ENCODE results near the gene KCNN1.

The KCNN1 gene

GRCh38 chr19:17922138-17922537 lies 44.8 kb upstream of the KCNN1 start:
- no peak overlapping the region for H3K9ac ChIP-seq (ENCODE audit: low read depth, low read length, poor library complexity)
- H3K4me2 ChIP-seq (ENCODE audit: insufficient read depth, low read length, poor library complexity, severe bottlenecking) = no peak overlapping the region
- no peak overlapping the region for H4K8ac ChIP-seq (ENCODE audit: low read depth, low read length)
- no peak overlapping the region for H3K4ac ChIP-seq (ENCODE audit: low read length)
- no peak overlapping the region for H2BK12ac ChIP-seq (ENCODE audit: low read length)
- no peak overlapping the region for H2AK5ac ChIP-seq (ENCODE audit: low read depth, low read length)
- no peak overlapping the region for H2BK120ac ChIP-seq (ENCODE audit: low read depth, low read length)
- no peak overlapping the region for H2BK15ac ChIP-seq (ENCODE audit: low read length)
- H3K4me1 ChIP-seq (ENCODE audit: control insufficient read depth in 2 of 2, insufficient read depth in 1 of 2, low read depth in 1 of 2, low read length in 2 of 2) = no peaks in the 10 kb centered on the region
- no peaks in the 10 kb centered on the region for H3K36me3 ChIP-seq (replicated peaks in 1 of 2; ENCODE audit: control insufficient read depth in 2 of 2, insufficient read depth in 2 of 2, low read length in 2 of 2)
- H3K18ac ChIP-seq (ENCODE audit: low read length) = no peak overlapping the region
- no peaks in the 10 kb centered on the region for H3K27me3 ChIP-seq (ENCODE audit: control insufficient read depth in 3 of 3, insufficient read depth in 3 of 3, low read depth in 1 of 3, low read length in 3 of 3)
- no peak overlapping the region for H2BK5ac ChIP-seq (ENCODE audit: low read length)
- H2AFZ ChIP-seq (ENCODE audit: low read length) = no peak overlapping the region
- H3K27ac ChIP-seq (replicated peaks; ENCODE audit: low read length) = no peak overlapping the region
- peaks cover 0 to 3% of the 10 kb centered on the region in 2 donors for H3K9me3 ChIP-seq (replicated peaks in 1 of 2; ENCODE audit: control insufficient read depth in 2 of 2, insufficient read depth in 1 of 2, low read depth in 1 of 2, low read length in 2 of 2)
- no peak overlapping the region for H3K4me3 ChIP-seq (ENCODE audit: low read length in 2 of 2)
- no CpG with 5 or more reads among the region's 3 CpGs for WGBS, 2 donors (ENCODE audit: extremely low coverage in 2 of 2, insufficient read length in 2 of 2, insufficient replicate concordance in 1 of 2)
- H3K23ac ChIP-seq (ENCODE audit: low read depth, low read length, poor library complexity) = no peak overlapping the region
- no peaks in the 10 kb centered on the region for H3K79me1 ChIP-seq (ENCODE audit: low read depth, low read length)
- H3K14ac ChIP-seq (ENCODE audit: low read length) = no peak overlapping the region
- H4K91ac ChIP-seq (ENCODE audit: low read depth, low read length, poor library complexity) = no peak overlapping the region
- no peak for DNase-seq (ENCODE audit: low spot score)

DNA sequence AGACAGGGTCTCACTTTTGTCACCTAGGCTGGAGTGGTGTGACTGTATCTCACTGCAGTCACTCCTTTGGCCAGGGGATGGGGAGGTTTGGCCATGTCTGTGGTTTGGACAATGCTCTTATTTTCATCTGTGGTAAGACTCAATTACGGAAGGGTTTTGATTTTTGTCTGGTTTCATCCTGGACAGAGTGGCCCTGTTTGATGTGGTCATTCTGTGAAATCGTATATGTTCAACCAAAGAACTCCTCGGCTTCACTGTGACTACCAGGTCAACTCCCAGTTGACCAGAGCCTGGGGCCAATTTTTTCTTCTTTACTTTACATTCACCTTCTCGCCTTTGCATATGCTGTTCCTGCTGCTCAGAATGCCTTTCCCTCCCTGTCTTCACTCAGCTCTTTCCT lies 40.9 kb upstream of the KCNN1 start:
- no peaks in the 10 kb centered on the region for H3K4me1 ChIP-seq (ENCODE audit: control insufficient read depth in 2 of 2, insufficient read depth in 1 of 2, low read depth in 1 of 2, low read length in 2 of 2)
- H2BK15ac ChIP-seq (ENCODE audit: low read length) = no peak overlapping the region
- no peaks in the 10 kb centered on the region for H3K79me1 ChIP-seq (ENCODE audit: low read depth, low read length)
- no peak overlapping the region for H2AK5ac ChIP-seq (ENCODE audit: low read depth, low read length)
- H2BK12ac ChIP-seq (ENCODE audit: low read length) = no peak overlapping the region
- H4K8ac ChIP-seq (ENCODE audit: low read depth, low read length) = no peak overlapping the region
- H3K27me3 ChIP-seq (ENCODE audit: control insufficient read depth in 3 of 3, insufficient read depth in 3 of 3, low read depth in 1 of 3, low read length in 3 of 3) = no peaks in the 10 kb centered on the region
- no peak overlapping the region for H3K18ac ChIP-seq (ENCODE audit: low read length)
- no peak overlapping the region for H3K4me3 ChIP-seq (ENCODE audit: low read length in 2 of 2)
- H2BK120ac ChIP-seq (ENCODE audit: low read depth, low read length) = no peak overlapping the region
- H3K36me3 ChIP-seq (replicated peaks in 1 of 2; ENCODE audit: control insufficient read depth in 2 of 2, insufficient read depth in 2 of 2, low read length in 2 of 2) = no peaks in the 10 kb centered on the region
- no peak overlapping the region for H3K4me2 ChIP-seq (ENCODE audit: insufficient read depth, low read length, poor library complexity, severe bottlenecking)
- H2BK5ac ChIP-seq (ENCODE audit: low read length) = no peak overlapping the region
- no peak overlapping the region for H3K9ac ChIP-seq (ENCODE audit: low read depth, low read length, poor library complexity)
- H2AFZ ChIP-seq (ENCODE audit: low read length) = no peak overlapping the region
- H4K91ac ChIP-seq (ENCODE audit: low read depth, low read length, poor library complexity) = no peak overlapping the region
- DNase-seq (ENCODE audit: low spot score) = no peak
- H3K4ac ChIP-seq (ENCODE audit: low read length) = no peak overlapping the region
- no peaks in the 10 kb centered on the region for H3K9me3 ChIP-seq (replicated peaks in 1 of 2; ENCODE audit: control insufficient read depth in 2 of 2, insufficient read depth in 1 of 2, low read depth in 1 of 2, low read length in 2 of 2)
- no peak overlapping the region for H3K27ac ChIP-seq (replicated peaks; ENCODE audit: low read length)
- no peak overlapping the region for H3K14ac ChIP-seq (ENCODE audit: low read length)
- H3K23ac ChIP-seq (ENCODE audit: low read depth, low read length, poor library complexity) = no peak overlapping the region
- WGBS, 2 donors (ENCODE audit: extremely low coverage in 2 of 2, insufficient read length in 2 of 2, insufficient replicate concordance in 1 of 2) = no CpG with 5 or more reads among the region's 4 CpGs

DNA sequence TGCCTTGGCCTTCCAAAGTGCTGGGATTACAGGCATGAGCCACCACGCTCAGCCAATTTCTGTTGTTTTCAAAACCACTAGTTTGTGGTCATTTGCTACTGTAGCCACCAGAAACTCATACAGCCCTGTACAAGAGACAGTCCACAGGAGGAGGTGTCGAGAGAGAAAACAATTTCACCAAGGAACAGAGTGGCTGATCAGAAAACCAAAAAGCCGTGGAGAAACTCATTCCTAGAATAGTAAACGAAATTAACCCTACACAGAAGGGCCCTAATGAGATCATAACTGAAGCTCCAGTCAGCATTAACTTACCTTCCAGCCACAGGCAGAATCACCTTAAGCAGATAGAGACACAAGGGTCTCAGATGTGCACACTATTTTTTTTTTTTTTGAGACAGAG lies 37.9 kb upstream of the KCNN1 start:
- Histone ChIP-seq H3K27ac (replicated peaks; ENCODE audit: low read length) (no peak overlapping the region), H4K91ac (ENCODE audit: low read depth, low read length, poor library complexity) (no peak overlapping the region), H3K4me2 (ENCODE audit: insufficient read depth, low read length, poor library complexity, severe bottlenecking) (no peak overlapping the region)

GRCh38 chr19:17931532-17932191 lies 35.2 kb upstream of the KCNN1 start:
- Histone ChIP-seq H2BK12ac (ENCODE audit: low read length) (no peak overlapping the region), H3K27me3 (ENCODE audit: control insufficient read depth in 3 of 3, insufficient read depth in 3 of 3, low read depth in 1 of 3, low read length in 3 of 3) (no peaks in the 10 kb centered on the region), H2BK5ac (ENCODE audit: low read length) (no peak overlapping the region), H3K14ac (ENCODE audit: low read length) (no peak overlapping the region), H3K18ac (ENCODE audit: low read length) (no peak overlapping the region), H2AFZ (ENCODE audit: low read length) (peak overlapping the region; percentile 96), H3K9me3 (replicated peaks in 1 of 2; ENCODE audit: control insufficient read depth in 2 of 2, insufficient read depth in 1 of 2, low read depth in 1 of 2, low read length in 2 of 2) (no peaks in the 10 kb centered on the region), H4K8ac (ENCODE audit: low read depth, low read length) (no peak overlapping the region), H4K91ac (ENCODE audit: low read depth, low read length, poor library complexity) (no peak overlapping the region), H3K27ac (replicated peaks; ENCODE audit: low read length) (peak overlapping the region; percentile 65), H3K23ac (ENCODE audit: low read depth, low read length, poor library complexity) (no peak overlapping the region), H3K79me1 (ENCODE audit: low read depth, low read length) (peaks cover 5% of the 10 kb centered on the region), H2AK5ac (ENCODE audit: low read depth, low read length) (no peak overlapping the region), H3K36me3 (replicated peaks in 1 of 2; ENCODE audit: control insufficient read depth in 2 of 2, insufficient read depth in 2 of 2, low read length in 2 of 2) (peaks cover 0 to 4% of the 10 kb centered on the region in 2 donors), H3K9ac (ENCODE audit: low read depth, low read length, poor library complexity) (no peak overlapping the region), H3K4ac (ENCODE audit: low read length) (no peak overlapping the region), H3K4me2 (ENCODE audit: insufficient read depth, low read length, poor library complexity, severe bottlenecking) (no peak overlapping the region), H3K4me3 (ENCODE audit: low read length in 2 of 2) (no peak overlapping the region), H3K4me1 (ENCODE audit: control insufficient read depth in 2 of 2, insufficient read depth in 1 of 2, low read depth in 1 of 2, low read length in 2 of 2) (peaks cover 6 to 11% of the 10 kb centered on the region in 2 donors), H2BK15ac (ENCODE audit: low read length) (no peak overlapping the region), H2BK120ac (ENCODE audit: low read depth, low read length) (no peak overlapping the region)
- no CpG with 5 or more reads among the region's 14 CpGs for WGBS, 2 donors (ENCODE audit: extremely low coverage in 2 of 2, insufficient read length in 2 of 2, insufficient replicate concordance in 1 of 2)
- DNase-seq (ENCODE audit: low spot score) = peak; percentile 65

More for the DNA sequence above, 37.9 kb upstream of the KCNN1 start:
- WGBS, 2 donors (ENCODE audit: extremely low coverage in 2 of 2, insufficient read length in 2 of 2, insufficient replicate concordance in 1 of 2) = no CpG with 5 or more reads among the region's 4 CpGs
- no peaks in the 10 kb centered on the region for H3K9me3 ChIP-seq (replicated peaks in 1 of 2; ENCODE audit: control insufficient read depth in 2 of 2, insufficient read depth in 1 of 2, low read depth in 1 of 2, low read length in 2 of 2)
- no peak overlapping the region for H2AK5ac ChIP-seq (ENCODE audit: low read depth, low read length)
- peaks cover 6 to 11% of the 10 kb centered on the region in 2 donors for H3K4me1 ChIP-seq (ENCODE audit: control insufficient read depth in 2 of 2, insufficient read depth in 1 of 2, low read depth in 1 of 2, low read length in 2 of 2)
- no peaks in the 10 kb centered on the region for H3K36me3 ChIP-seq (replicated peaks in 1 of 2; ENCODE audit: control insufficient read depth in 2 of 2, insufficient read depth in 2 of 2, low read length in 2 of 2)
- no peak overlapping the region for H2BK5ac ChIP-seq (ENCODE audit: low read length)
- no peak overlapping the region for H3K14ac ChIP-seq (ENCODE audit: low read length)
- H2AFZ ChIP-seq (ENCODE audit: low read length) = no peak overlapping the region
- no peak overlapping the region for H3K4ac ChIP-seq (ENCODE audit: low read length)
- H3K79me1 ChIP-seq (ENCODE audit: low read depth, low read length) = peaks cover 4% of the 10 kb centered on the region
- H3K18ac ChIP-seq (ENCODE audit: low read length) = no peak overlapping the region
- no peak overlapping the region for H2BK120ac ChIP-seq (ENCODE audit: low read depth, low read length)
- H3K4me3 ChIP-seq (ENCODE audit: low read length in 2 of 2) = no peak overlapping the region
- DNase-seq (ENCODE audit: low spot score) = no peak
- H2BK15ac ChIP-seq (ENCODE audit: low read length) = no peak overlapping the region
- H4K8ac ChIP-seq (ENCODE audit: low read depth, low read length) = no peak overlapping the region
- no peaks in the 10 kb centered on the region for H3K27me3 ChIP-seq (ENCODE audit: control insufficient read depth in 3 of 3, insufficient read depth in 3 of 3, low read depth in 1 of 3, low read length in 3 of 3)
- no peak overlapping the region for H3K23ac ChIP-seq (ENCODE audit: low read depth, low read length, poor library complexity)
- no peak overlapping the region for H2BK12ac ChIP-seq (ENCODE audit: low read length)
- no peak overlapping the region for H3K9ac ChIP-seq (ENCODE audit: low read depth, low read length, poor library complexity)
